GM23338 (cell line): ENCODE results near the gene DNAH9. TPM values are rescaled to one million over a fixed set of nuclear protein-coding genes. Genes with fewer than 3 reads are reported as not detected.

Experiments used
- ATAC-seq: fragments of 200-7000 bp; cut with Tn5 transposase; 3 replicates; pipeline ENCODE4 v1.9.1; 2020
- DNase-seq: peaks from one replicate; pipeline ENCODE4 v3.0.0-alpha.2; 2015; ENCODE audit warnings: low spot score
- H2AFZ ChIP-seq: fragments of 200-600 bp; sonication (generic); 2 replicates; pipeline ENCODE4 v1.8.0; 2016; ENCODE audit warnings: antibody characterized with exemption, mild to moderate bottlenecking, moderate library complexity
- H3F3A ChIP-seq: fragments of 200-600 bp; sonication (generic); replicated peaks from 2 replicates; pipeline ENCODE4 v1.8.0; 2017; ENCODE audit warnings: antibody characterized with exemption, mixed run types, low read depth
- H3K27ac ChIP-seq: fragments of 200-600 bp; sonication (generic); 2 replicates; pipeline ENCODE4 v1.6.1; 2016; ENCODE audit warnings: low read depth
- H3K27me3 ChIP-seq: fragments of 200-600 bp; sonication (generic); 2 replicates; pipeline ENCODE4 v1.8.0; 2016; ENCODE audit warnings: mild to moderate bottlenecking, mixed run types, moderate library complexity; ENCODE audit not compliant: insufficient read depth
- H3K36me3 ChIP-seq: fragments of 200-600 bp; sonication (generic); 2 replicates; pipeline ENCODE4 v1.8.0; 2016; ENCODE audit warnings: mild to moderate bottlenecking; ENCODE audit not compliant: insufficient read depth
- H3K4me1 ChIP-seq: fragments of 200-600 bp; sonication (generic); 2 replicates; pipeline ENCODE4 v1.8.0; 2016; ENCODE audit warnings: mild to moderate bottlenecking, moderate library complexity; ENCODE audit not compliant: insufficient read depth
- H3K4me2 ChIP-seq: fragments of 200-600 bp; sonication (generic); 2 replicates; pipeline ENCODE4 v1.7.1; 2017; ENCODE audit warnings: mixed run types
- H3K4me3 ChIP-seq: fragments of 200-600 bp; sonication (generic); 2 replicates; pipeline ENCODE4 v1.6.1; 2016; ENCODE audit warnings: mixed run types
- H3K79me2 ChIP-seq: fragments of 200-600 bp; sonication (generic); replicated peaks from 2 replicates; pipeline ENCODE4 v1.8.0; 2017; ENCODE audit warnings: mild to moderate bottlenecking; ENCODE audit not compliant: insufficient read depth
- H3K9me2 ChIP-seq: fragments of 200-600 bp; sonication (generic); 2 replicates; pipeline ENCODE4 v1.8.0; 2017; ENCODE audit not compliant: insufficient read depth
- H4K20me1 ChIP-seq: fragments of 200-600 bp; sonication (generic); replicated peaks from 2 replicates; pipeline ENCODE4 v1.8.0; 2017; ENCODE audit warnings: mild to moderate bottlenecking; ENCODE audit not compliant: insufficient read depth
- H3K27ac Mint-ChIP-seq: 2 replicates; pipeline ENCODE4 v1.8.0; 2020; ENCODE audit warnings: inconsistent platforms, mild to moderate bottlenecking, moderate library complexity, mixed read lengths
- H3K27me3 Mint-ChIP-seq: 3 replicates; pipeline ENCODE4 v1.8.0; 2022; ENCODE audit warnings: low read depth, mild to moderate bottlenecking, moderate library complexity, mixed read lengths, inconsistent platforms; ENCODE audit not compliant: insufficient read depth, poor library complexity
- H3K36me3 Mint-ChIP-seq: 3 replicates; pipeline ENCODE4 v1.8.0; 2021; ENCODE audit warnings: low read depth, mild to moderate bottlenecking, inconsistent platforms, moderate library complexity, mixed read lengths
- H3K4me1 Mint-ChIP-seq: 3 replicates; pipeline ENCODE4 v1.8.0; 2020; ENCODE audit warnings: mild to moderate bottlenecking, inconsistent platforms, mixed read lengths
- H3K4me3 Mint-ChIP-seq: 3 replicates; pipeline ENCODE4 v1.8.0; 2021; ENCODE audit warnings: moderate library complexity, mild to moderate bottlenecking, inconsistent platforms, mixed read lengths
- H3K9me3 Mint-ChIP-seq: 3 replicates; pipeline ENCODE4 v1.8.0; 2020; ENCODE audit warnings: moderate library complexity, mild to moderate bottlenecking, inconsistent platforms, mixed read lengths
- CREB1 ChIP-seq: fragments of 250-450 bp; sonication (Bioruptor Pico); IDR thresholded peaks from 2 replicates; pipeline ENCODE4 v1.5.0; 2020; ENCODE audit warnings: low read depth, mild to moderate bottlenecking, moderate library complexity
- EZH2 ChIP-seq: fragments of 200-600 bp; sonication (generic); IDR thresholded peaks from one replicate; pipeline ENCODE4 v1.8.0; 2017; ENCODE audit warnings: antibody characterized with exemption, mild to moderate bottlenecking, low read depth; ENCODE audit not compliant: unreplicated experiment
- EZH2phosphoT487 ChIP-seq: fragments of 200-600 bp; sonication (generic); IDR thresholded peaks from one replicate; pipeline ENCODE4 v1.8.1; 2018; ENCODE audit warnings: antibody characterized with exemption; ENCODE audit not compliant: unreplicated experiment
- JUNB ChIP-seq: IDR thresholded peaks from one replicate; pipeline ENCODE4 v1.6.1; 2016; ENCODE audit warnings: antibody characterized with exemption; ENCODE audit not compliant: unreplicated experiment
- NANOG ChIP-seq: IDR thresholded peaks from 2 replicates; pipeline ENCODE4 v1.6.1; 2016; ENCODE audit warnings: antibody characterized with exemption, borderline replicate concordance
- POLR2AphosphoS5 ChIP-seq: IDR thresholded peaks from 2 replicates; pipeline ENCODE4 v1.6.1; 2016; ENCODE audit warnings: antibody characterized with exemption, low read depth
- STAT1 ChIP-seq: IDR thresholded peaks from one replicate; pipeline ENCODE4 v1.6.1; 2016; ENCODE audit warnings: antibody characterized with exemption; ENCODE audit not compliant: unreplicated experiment
- ZNF114 ChIP-seq: fragments of 250-450 bp; sonication (Bioruptor Pico); IDR thresholded peaks from 2 replicates; pipeline ENCODE4 v1.5.0; 2020; ENCODE audit warnings: mild to moderate bottlenecking, moderate library complexity
- ZNF331 ChIP-seq: fragments of 250-450 bp; sonication (Bioruptor Pico); IDR thresholded peaks from 2 replicates; pipeline ENCODE4 v1.5.0; 2020; ENCODE audit warnings: low read depth, mild to moderate bottlenecking, moderate library complexity
- polyA plus RNA-seq: library from polyadenylated mRNA; unstranded; fragments of >200 nt; fragmentation: Nextera tagmentation; extraction: Ambion mirVana; gene quantifications from 2 replicates; pipeline ENCODE4 v1.2.1, GENCODE V29; 2016
- total RNA-seq: library from RNA; depleted of rRNA; stranded (reverse); fragments of >200 nt; shearing (Covaris generic); gene quantifications from 2 replicates; pipeline ENCODE4 v1.2.3, GENCODE V29; 2014
- TF ChIP-seq, protein P1 (sequence below), 2 experiments: fragments of 200-600 bp in 1 of 2; sonication (generic) in 1 of 2; conservative IDR thresholded peaks; 2 replicates each; pipeline versions ENCODE4 v1.5.1 to v1.6.1; 2016 to 2017; ENCODE audit warnings: antibody characterized with exemption in 2 of 2, low read depth in 2 of 2, mild to moderate bottlenecking in 2 of 2, moderate library complexity in 1 of 2
- TF ChIP-seq, protein P2 (sequence below): IDR thresholded peaks from one replicate; pipeline ENCODE4 v1.6.1; 2018; ENCODE audit warnings: antibody characterized with exemption; ENCODE audit not compliant: unreplicated experiment

Gene DNAH9
- total and polyA plus RNA-seq, 2 experiments from 2014 or later = not detected

DNA sequence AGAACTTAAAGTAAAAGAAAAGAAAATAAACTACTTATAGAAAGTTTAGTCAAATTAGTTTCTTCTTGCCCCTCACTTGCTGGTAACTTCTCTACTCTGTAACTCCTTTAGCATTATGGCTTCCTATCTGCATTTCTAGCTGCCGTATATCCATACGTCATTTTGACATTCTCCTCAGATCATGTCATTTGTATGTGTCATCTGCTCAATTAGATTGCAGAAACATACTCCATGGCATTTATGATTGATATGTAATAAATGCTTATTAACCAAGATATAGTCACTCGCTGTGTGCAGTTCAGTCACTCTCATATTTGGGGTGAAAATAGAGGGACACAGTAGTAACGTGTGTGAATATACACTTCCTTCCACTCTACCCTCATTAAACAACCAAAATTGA, 295.6 kb downstream of the DNAH9 start (continued):
- TF ChIP-seq, protein P1, sequence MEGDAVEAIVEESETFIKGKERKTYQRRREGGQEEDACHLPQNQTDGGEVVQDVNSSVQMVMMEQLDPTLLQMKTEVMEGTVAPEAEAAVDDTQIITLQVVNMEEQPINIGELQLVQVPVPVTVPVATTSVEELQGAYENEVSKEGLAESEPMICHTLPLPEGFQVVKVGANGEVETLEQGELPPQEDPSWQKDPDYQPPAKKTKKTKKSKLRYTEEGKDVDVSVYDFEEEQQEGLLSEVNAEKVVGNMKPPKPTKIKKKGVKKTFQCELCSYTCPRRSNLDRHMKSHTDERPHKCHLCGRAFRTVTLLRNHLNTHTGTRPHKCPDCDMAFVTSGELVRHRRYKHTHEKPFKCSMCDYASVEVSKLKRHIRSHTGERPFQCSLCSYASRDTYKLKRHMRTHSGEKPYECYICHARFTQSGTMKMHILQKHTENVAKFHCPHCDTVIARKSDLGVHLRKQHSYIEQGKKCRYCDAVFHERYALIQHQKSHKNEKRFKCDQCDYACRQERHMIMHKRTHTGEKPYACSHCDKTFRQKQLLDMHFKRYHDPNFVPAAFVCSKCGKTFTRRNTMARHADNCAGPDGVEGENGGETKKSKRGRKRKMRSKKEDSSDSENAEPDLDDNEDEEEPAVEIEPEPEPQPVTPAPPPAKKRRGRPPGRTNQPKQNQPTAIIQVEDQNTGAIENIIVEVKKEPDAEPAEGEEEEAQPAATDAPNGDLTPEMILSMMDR (conservative IDR thresholded peaks at IDR 0.05; ENCODE audit: low read depth in 2 of 2) = no peak
- TF ChIP-seq ZNF331 (CRISPR knock-in tag) (no peak), EZH2phosphoT487 (no peak), STAT1 (no peak), CREB1 (no peak), EZH2 (no peak), NANOG (no peak), JUNB (no peak), POLR2AphosphoS5 (no peak), ZNF114 (no peak)
- TF ChIP-seq, protein P2, sequence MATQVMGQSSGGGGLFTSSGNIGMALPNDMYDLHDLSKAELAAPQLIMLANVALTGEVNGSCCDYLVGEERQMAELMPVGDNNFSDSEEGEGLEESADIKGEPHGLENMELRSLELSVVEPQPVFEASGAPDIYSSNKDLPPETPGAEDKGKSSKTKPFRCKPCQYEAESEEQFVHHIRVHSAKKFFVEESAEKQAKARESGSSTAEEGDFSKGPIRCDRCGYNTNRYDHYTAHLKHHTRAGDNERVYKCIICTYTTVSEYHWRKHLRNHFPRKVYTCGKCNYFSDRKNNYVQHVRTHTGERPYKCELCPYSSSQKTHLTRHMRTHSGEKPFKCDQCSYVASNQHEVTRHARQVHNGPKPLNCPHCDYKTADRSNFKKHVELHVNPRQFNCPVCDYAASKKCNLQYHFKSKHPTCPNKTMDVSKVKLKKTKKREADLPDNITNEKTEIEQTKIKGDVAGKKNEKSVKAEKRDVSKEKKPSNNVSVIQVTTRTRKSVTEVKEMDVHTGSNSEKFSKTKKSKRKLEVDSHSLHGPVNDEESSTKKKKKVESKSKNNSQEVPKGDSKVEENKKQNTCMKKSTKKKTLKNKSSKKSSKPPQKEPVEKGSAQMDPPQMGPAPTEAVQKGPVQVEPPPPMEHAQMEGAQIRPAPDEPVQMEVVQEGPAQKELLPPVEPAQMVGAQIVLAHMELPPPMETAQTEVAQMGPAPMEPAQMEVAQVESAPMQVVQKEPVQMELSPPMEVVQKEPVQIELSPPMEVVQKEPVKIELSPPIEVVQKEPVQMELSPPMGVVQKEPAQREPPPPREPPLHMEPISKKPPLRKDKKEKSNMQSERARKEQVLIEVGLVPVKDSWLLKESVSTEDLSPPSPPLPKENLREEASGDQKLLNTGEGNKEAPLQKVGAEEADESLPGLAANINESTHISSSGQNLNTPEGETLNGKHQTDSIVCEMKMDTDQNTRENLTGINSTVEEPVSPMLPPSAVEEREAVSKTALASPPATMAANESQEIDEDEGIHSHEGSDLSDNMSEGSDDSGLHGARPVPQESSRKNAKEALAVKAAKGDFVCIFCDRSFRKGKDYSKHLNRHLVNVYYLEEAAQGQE = no peak

DNA sequence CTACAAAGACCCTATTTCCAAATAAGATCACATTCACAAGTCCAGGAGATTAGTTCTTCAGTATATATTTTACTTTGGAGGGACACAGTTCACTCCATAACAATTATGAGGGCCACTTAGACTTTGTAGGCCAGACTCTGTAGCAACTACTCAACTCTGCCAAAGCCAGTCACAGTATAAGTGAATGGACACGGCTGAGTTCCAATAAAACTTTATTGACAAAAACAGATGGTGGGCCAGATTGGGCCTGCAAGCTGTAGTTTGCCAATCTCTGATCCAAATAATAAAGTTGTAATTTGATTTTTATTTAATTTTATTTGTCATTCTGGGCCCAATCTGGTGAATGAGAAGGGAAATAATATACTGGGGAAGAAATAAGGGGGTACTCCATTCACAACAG, 297.9 kb downstream of the DNAH9 start:
- H3K27me3 Mint-ChIP-seq = peaks cover 4% of the 10 kb centered on the region
- H3K36me3 ChIP-seq = 0 out of 2 replicates have a peak, but pooled peaks cover 4% of the 10 kb centered on the region
- DNase-seq (no peak), ATAC-seq (no peak)
- TF ChIP-seq, protein P1 (conservative IDR thresholded peaks at IDR 0.05; ENCODE audit: low read depth in 2 of 2) = no peak
- TF ChIP-seq JUNB = no peak
- H3K27me3 ChIP-seq = no peaks in the 10 kb centered on the region
- no peaks in the 10 kb centered on the region for H4K20me1 ChIP-seq
- H3K4me1 Mint-ChIP-seq = no peaks in the 10 kb centered on the region
- H2AFZ ChIP-seq = no peak overlapping the region
- H3K27ac ChIP-seq = no peak overlapping the region
- no peak overlapping the region for H3K4me3 Mint-ChIP-seq
- no peaks in the 10 kb centered on the region for H3F3A ChIP-seq
- H3K27ac Mint-ChIP-seq = no peak overlapping the region
- H3K4me1 ChIP-seq = no peaks in the 10 kb centered on the region
- H3K4me2 ChIP-seq = no peak overlapping the region
- peaks cover 21% of the 10 kb centered on the region for H3K36me3 Mint-ChIP-seq
- H3K9me2 ChIP-seq = no peaks in the 10 kb centered on the region
- peaks cover 96% of the 10 kb centered on the region for H3K9me3 Mint-ChIP-seq
- H3K4me3 ChIP-seq = no peak overlapping the region
- no peaks in the 10 kb centered on the region for H3K79me2 ChIP-seq
